ENCODE data around the gene GDNF. TPM values are rescaled to one million over a fixed set of nuclear protein-coding genes. Genes with fewer than 3 reads are reported as not detected.

The GDNF gene
- polyA plus RNA-seq, 2 donors, result 0.11 to 0.20 TPM

- Histone ChIP-seq H3K36me3 (ENCODE audit: control insufficient read depth in 2 of 2, insufficient read depth in 2 of 2, low read length in 1 of 2) (no peaks in the 10 kb centered on the region), H3K27me3 (ENCODE audit: control insufficient read depth in 1 of 2, insufficient read depth in 2 of 2, low read length in 2 of 2) (no peaks in the 10 kb centered on the region)
- 75 to 85% methylated on average over 4 of the region's 4 CpGs for WGBS, 2 donors
Observed at GRCh38 chr5:37767961-37768360, 71.9 kb downstream of the GDNF start.

GRCh38 chr5:37767251-37767650 is 72.6 kb downstream of the GDNF start:
- Histone ChIP-seq H3K27me3 (ENCODE audit: control insufficient read depth in 1 of 2, insufficient read depth in 2 of 2, low read length in 2 of 2) (no peaks in the 10 kb centered on the region), H3K9me3 (ENCODE audit: control insufficient read depth in 2 of 2, insufficient read depth in 1 of 2, low read depth in 1 of 2, low read length in 1 of 2) (no peaks in the 10 kb centered on the region), H3K27ac (ENCODE audit: low read depth in 2 of 2, low read length in 1 of 2) (no peak overlapping the region), H3K36me3 (ENCODE audit: control insufficient read depth in 2 of 2, insufficient read depth in 2 of 2, low read length in 1 of 2) (no peaks in the 10 kb centered on the region), H3K4me3 (ENCODE audit: low read depth in 1 of 2, low read length in 2 of 2) (no peak overlapping the region), H3K4me1 (ENCODE audit: control insufficient read depth in 2 of 2, insufficient read depth in 2 of 2, low read length in 1 of 2) (peaks cover 0 to 2% of the 10 kb centered on the region in 2 donors)
- 67 to 78% methylated on average over 3 of the region's 3 CpGs for WGBS, 2 donors

More at GRCh38 chr5:37767961-37768360, 71.9 kb downstream of the GDNF start:
- H3K4me3 ChIP-seq (ENCODE audit: low read depth in 1 of 2, low read length in 2 of 2), result no peak overlapping the region
- peaks cover 0 to 2% of the 10 kb centered on the region in 2 donors for H3K4me1 ChIP-seq (ENCODE audit: control insufficient read depth in 2 of 2, insufficient read depth in 2 of 2, low read length in 1 of 2)
- H3K9me3 ChIP-seq (ENCODE audit: control insufficient read depth in 2 of 2, insufficient read depth in 1 of 2, low read depth in 1 of 2, low read length in 1 of 2), result no peaks in the 10 kb centered on the region
- H3K27ac ChIP-seq (ENCODE audit: low read depth in 2 of 2, low read length in 1 of 2), result no peak overlapping the region

Measured in esophagus (tissue), 2 donors.